ENCODE measurements around the gene RAB18.

DNA sequence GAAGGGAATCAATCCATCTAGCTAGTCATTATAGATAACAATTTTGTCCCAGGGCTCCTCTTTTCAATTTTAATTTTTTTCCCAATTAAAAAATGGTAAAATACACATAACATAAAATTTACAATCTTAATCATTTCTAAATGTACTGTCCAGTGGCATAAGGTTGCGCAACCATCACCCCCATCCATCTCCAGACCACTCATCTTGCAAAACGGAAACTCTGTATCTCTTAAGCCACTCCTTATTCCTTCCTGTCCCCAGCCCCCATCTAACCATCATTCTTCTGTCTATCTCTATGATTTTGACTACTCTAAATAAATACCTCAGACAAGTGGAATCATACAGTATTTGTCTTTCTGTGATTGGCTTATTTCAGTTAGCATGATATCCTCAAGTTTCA is 46.1 kb upstream of the RAB18 start:
- no peak for TF ChIP-seq CTCF (IDR thresholded peaks at IDR 0.05)
- no peak for TF ChIP-seq POLR2A (IDR thresholded peaks at IDR 0.05)
